HPDE6-E6E7 (cell line): ENCODE measurements around the gene SDC1.

Source experiments
- DNase-seq: peaks from one replicate; pipeline ENCODE4 v3.0.0; 2011; ENCODE audit warnings: missing footprints; ENCODE audit errors: extremely low spot score

SDC1 gene

GRCh38 chr2:20229322-20230113 is 4.6 kb upstream of the SDC1 start:
- DNase-seq: no peak

DNA sequence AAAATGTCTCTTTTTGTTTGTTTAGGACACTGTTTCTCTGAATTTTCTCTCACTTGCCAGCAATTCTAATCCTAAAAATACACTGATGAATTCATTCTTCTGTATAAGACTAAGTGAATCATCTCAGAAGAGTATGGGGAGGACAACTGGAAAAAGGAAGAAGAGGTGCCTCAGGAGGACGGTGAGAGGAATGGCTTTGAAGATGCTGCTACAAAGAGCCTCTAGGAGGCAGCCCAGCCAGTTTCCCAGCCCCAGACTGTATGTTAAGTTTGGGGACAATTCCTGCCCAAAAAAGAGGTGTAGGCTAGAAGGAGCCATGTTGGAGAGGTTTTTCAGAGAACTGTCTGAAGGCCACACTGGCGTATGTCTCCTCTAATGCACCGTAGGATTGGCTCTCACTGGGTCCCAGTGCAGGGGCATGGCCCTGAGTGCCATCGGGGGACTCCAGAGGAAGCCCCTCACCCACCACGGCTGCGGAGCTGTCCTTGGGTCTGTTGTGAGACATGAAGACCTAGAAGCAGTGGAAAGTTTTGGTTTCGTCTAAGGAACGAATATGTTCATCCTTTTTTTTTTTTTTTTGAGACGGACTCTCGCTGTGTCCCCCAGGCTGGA is 3.1 kb upstream of the SDC1 start:
- DNase-seq: no peak

DNA sequence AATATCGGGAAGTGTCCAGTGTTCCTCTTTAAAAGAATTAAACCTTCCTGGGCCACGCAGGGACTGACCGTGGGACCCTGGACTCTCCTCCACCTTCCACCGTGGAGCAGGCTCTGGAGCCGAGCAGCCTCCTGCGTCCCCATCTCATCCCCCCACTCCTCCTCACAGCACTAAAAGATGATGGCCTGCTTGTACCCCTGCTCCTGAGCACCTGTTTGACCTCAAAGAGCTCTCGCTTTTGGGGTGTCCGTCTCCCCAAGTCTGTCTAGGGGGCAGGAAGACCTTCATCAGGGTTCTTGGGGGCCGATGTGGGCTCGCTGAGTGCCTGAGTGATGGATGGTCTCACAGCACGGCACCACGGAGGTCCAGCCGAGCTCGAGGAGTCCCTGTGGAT is 1.2 kb upstream of the SDC1 start:
- no peak for DNase-seq

DNA sequence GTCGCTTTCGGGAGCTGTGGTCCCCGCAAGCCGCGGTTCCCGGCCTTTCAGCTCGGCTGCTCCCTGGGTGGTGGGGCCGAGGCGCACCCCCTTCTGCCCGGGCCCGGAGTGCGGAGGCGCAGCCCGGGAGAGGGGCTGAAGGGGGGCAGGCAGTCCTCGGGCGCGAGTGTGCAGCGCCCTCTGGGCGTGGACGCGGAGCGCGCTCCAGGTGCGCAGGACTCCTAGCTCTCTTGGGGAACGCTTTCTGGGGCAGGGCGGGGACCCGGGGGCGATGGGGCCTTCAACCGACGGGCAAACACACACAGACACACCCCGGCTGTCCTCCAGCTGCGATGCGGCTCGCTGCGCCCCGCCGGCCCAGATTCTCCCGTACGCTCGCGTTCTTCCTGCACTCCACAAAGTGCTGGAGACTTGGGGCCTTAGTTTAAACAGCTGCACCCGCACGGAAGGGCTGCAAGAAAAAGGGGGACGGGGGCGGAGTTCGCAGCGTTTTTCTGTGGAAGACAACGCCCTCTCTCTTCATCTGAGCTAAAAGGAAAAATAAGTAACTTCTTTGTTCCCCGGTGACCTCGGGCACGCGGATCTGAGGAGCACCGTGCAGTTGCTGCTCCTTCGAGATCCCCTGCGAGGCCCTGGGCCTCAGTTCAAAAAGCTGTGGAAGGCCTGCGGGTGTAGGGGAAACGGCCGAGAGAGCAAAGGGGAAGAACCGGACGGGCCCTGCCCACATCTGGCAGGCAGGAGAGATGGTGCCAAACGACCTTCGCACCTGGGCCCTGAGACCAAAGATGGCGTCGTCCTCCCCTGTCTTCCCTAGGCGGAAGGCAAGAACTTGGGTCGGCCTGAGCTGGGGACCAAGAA is 593 bp upstream of the SDC1 start:
- DNase-seq: no peak

DNA sequence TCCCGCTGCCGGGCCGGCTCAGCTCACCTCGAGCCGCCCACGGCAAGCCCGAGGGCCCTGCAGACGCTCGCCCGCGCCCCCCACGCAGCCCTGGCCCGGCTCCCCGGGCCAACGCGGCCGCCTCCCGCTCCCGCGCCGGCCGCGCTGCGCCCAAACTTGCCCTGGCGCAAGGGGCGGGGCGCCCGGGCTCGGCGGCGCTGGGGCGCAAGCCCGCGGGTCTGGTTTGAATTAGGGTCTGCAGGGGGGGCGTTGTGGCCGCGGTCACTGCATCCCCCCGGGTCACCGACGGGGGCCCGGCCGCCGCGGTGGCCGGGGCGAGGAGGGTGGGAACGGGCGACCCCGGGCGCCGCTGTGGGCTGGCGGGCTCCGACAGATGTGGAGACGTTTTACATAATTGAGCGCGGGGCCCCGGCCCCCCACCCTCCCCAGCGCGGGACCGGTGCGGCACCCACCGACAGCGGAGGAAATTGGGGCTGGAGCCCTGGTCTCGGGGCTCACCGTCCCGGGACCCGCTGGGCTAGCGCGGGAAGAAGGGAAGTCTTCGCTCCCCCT is 690 bp downstream of the SDC1 start:
- no peak for DNase-seq

DNA sequence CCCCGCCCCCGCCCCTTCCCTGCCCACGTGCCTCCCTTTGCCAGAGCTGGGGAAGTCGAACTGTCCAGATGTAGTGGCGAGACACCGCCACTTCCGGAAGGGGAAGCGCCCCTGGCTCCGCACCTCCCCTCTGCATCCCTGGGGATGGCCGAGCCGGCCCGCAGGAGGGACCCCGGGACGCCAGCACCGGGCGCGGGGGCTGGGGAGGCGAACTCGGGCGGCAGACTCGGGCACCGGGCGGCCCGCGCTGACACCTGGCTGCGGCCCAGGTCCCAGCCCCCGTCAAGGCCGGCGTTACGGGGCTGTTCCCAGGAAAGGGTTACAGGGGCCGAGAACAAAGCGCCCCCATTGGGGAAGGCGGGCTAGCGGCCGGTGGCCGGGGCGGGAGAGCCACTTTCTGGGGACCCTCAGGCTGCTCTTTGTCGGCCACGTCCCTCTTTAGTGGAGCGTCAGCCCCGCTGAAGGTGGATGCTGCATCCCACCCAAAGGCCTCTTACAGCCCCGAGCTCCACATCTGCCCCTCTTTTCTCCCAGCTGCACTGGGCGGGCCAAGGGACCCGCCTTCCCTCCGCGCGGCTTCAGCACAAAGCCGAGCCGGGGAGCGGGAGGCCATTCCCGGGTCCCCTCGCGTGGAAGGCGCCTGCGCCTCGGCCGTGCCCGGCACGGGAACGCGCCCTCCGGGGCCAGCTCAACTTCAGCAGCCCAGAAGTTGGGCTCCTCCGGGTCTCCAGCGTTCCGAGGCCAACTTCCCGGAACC is 1.3 kb downstream of the SDC1 start:
- no peak for DNase-seq

DNA sequence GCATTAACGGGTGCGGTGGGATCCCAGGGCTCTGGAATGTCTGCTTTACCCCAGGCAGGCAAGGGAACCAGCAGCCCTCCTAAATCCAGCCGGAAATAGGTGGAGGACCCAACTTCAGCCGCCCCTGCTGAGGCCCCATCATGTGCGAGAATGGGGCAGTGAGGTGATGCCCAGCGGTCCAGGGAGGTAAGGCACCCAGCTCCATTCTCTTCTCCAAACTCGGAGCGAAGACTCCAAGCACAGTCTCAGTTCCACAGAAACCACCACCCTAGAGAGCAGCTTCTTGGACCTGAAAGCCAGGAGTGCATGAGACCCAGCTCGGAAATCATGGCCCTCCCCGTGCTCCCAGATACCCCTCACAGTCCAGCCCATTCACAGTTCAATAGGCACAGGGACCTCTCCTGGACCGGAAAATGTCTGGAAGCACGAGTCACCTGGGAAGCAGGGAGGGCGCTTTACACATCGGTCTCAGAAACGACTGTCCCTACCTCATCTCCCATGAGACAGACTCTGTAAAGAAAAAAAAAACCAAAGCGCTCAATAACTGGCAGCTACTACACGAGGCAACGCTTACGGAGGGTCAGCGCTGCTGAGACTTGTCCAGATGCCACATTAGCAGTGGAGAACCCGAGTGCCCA is 2.0 kb downstream of the SDC1 start:
- no peak for DNase-seq

GRCh38 chr2:20222014-20222768 is 2.7 kb downstream of the SDC1 start:
- DNase-seq: no peak

DNA sequence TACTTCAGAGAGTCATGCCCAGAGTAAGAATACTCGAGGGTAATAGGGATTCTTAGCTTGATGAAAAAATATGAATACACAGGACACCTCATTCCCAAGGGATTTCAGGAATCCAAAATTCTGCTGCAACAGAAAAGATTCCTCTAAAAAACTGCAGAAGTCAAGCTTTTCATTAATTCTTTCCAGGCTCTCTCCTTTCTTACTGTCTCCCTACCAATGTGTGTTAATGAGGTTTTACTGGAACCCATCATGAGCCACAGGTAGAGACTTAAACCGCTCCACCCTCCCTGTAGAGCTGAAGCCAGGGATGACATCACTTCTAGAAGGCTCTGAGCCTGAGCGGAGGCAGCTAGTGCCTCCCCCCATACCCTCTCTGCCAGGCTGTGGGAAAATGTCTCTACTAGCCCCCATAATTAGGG is 3.4 kb downstream of the SDC1 start:
- DNase-seq: no peak

GRCh38 chr2:20220806-20221554 is 4.0 kb downstream of the SDC1 start:
- DNase-seq: no peak

GRCh38 chr2:20219763-20220380 is 5.1 kb downstream of the SDC1 start:
- no peak for DNase-seq

DNA sequence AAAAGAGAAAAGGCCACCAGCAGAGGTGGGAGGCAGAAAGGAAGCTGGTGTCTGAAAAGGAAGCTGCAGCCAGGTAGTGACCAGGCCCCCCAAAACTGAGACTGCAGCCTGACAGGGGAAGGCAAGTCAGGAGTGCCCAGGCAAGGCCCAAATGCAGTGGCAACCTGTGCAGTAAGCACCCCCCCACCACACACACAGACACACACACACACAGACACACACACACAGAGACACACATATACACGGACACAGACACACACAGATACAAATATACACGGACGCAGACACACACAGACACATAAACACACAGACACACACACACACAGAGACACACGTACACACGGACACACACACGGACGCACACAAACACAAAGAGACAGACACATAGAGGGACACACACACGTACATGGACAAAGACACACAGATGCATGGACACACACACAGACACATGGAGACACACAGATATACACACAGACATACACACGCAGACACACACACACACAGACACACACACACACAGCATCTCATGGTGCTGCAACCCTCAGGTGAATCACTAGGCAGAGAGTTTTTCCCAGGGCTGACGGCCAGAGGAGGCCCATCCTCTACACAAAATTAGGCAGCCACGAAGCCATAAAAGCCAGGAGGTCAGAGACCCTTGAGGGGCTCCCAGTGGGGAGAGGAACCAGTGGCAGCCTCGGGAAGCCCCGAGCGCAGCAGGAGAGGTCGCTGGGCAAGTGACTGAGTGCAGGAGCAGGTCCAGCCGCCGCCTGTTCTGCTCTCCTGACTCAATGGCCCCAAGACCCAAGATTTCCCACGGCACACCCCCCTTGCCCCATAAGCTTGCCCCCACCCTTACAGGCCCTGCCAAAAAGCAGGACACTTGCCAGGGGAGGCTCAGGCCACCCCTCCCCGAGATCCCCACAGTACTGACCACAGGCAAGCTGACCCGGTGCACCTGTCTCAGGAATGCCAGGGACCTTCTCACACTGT is 6.3 kb downstream of the SDC1 start:
- no peak for DNase-seq

DNA sequence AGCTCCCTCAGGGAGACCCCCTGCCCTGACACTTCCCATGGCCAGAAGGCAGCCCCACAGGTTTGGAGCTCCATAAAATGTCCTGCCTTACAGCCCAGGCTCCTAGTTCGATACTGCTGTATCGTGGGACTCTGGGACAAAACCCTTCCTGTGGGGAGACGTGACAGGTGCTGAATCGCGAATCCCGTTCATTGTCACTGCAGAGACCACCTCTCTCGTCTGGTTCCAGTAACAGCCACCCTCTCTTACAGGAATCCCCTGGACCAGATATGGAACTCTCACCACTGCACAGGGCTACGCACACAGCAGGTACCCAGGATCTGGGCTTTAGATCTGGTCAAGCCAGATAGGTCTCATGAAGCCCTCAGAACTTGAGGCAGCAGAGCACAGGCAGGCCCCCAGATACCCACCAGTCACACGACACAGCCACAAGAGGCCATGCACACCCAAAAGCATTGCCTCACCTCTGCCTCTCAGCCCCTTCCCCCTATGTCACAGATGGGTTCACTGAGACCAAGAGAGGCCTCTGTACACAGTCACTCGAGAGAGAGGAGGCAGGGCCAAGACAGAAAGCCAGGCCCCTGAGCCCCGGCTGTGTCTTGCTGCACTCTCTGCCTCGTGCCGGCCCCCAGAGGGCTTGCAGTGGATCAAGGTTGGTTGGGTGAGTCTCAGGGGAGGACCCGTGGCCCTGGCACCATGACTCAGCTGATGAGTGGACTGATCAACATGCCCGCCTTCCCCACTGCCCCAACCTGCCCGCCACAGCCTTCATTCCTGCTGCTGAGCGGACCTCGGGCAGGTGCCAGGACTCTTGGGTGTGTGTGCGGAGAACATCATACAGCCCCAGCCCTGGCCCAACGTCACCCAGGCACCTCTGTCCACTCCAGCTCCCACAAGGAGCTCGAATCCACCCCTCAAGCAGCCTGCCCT is 7.6 kb downstream of the SDC1 start:
- DNase-seq: peak; percentile 86

DNA sequence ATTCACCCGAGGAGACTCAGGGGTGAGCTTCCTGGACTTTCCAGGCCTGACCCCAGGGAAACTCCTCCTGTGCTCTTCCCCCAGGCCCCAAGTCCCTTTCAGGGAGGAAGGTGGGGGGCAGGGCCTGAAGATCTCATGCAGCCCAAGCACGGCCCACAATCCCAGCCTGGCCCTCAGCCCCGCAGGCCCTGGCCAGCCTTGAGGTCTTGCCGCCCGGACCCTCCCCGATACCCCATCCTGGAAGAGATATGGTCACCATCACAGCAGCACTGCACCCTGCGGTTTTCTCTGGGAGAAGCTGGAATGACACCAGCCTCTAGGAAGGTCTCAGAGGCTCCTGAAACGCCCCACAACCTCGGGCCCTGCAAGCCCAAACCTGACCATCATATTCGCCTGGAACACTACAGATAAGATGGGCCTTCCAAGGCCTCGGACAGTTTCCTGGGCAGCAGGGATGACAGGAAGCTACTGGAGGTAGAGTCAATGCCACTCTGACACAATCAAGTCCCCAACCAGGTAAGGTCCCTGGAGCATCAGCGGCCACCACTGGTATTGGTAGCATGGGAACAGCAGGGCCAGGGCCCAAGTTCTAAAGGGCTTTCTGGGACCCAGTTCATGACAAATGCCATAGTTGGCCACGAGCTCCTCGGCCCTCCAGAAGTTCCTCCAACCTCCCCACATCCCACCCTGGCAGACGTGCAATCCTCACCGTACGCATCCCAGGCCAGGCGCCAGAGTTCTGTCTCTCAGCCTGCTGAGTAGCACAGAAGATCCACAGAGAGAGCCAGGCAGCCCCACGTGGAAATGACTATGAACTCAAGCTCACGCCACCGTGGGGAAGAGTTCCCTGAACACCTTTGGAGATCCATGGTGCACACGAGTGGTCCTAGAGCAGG is 8.6 kb downstream of the SDC1 start:
- DNase-seq: no peak

- DNase-seq: no peak
Measured at GRCh38 chr2:20215183-20216040, 9.5 kb downstream of the SDC1 start.
